ENCODE results near the gene LRRC34.
A peak's percentile ranks its signal among the peaks of the same experiment; 100 is the strongest.

Gene LRRC34

GRCh38 chr3:169813278-169813677 lies 574 bp upstream of the LRRC34 start:
- DNase-seq, result no peak

GRCh38 chr3:169811631-169812331 lies 923 bp downstream of the LRRC34 start:
- no peak for DNase-seq

- no peak for DNase-seq
Measured at GRCh38 chr3:169809230-169809795, 3.4 kb downstream of the LRRC34 start.

- DNase-seq, result no peak
Measured at GRCh38 chr3:169804681-169805080, 8.0 kb downstream of the LRRC34 start.

- no peak for DNase-seq
Measured at GRCh38 chr3:169792359-169792758, 20.3 kb downstream of the LRRC34 start.

GRCh38 chr3:169790687-169791429 lies 21.8 kb downstream of the LRRC34 start:
- DNase-seq, result no peak

- DNase-seq, result no peak
Measured at GRCh38 chr3:169790219-169790618, 22.5 kb downstream of the LRRC34 start.

GRCh38 chr3:169787791-169788190 lies 24.9 kb downstream of the LRRC34 start:
- DNase-seq, result no peak

- no peak for DNase-seq
Measured at GRCh38 chr3:169787120-169787519, 25.6 kb downstream of the LRRC34 start.

GRCh38 chr3:169781209-169781855 lies 31.4 kb downstream of the LRRC34 start:
- DNase-seq, result no peak

- DNase-seq, result no peak
Measured at GRCh38 chr3:169780742-169781141, 32.0 kb downstream of the LRRC34 start.

GRCh38 chr3:169777822-169778221 lies 34.9 kb downstream of the LRRC34 start:
- DNase-seq, result no peak

GRCh38 chr3:169774186-169774585 lies 38.5 kb downstream of the LRRC34 start:
- no peak for DNase-seq

GRCh38 chr3:169772897-169773816 lies 39.5 kb downstream of the LRRC34 start, which contains the start of gene MYNN:
MYNN (plus strand) TSS chr3:169773396; CDS start chr3:169774296, 900 bp downstream.
- no peak for DNase-seq

GRCh38 chr3:169772305-169772896 lies 40.3 kb downstream of the LRRC34 start:
- no peak for DNase-seq

- DNase-seq, result no peak
Measured at GRCh38 chr3:169771497-169772304, 41.0 kb downstream of the LRRC34 start.

- DNase-seq, result no peak
Measured at GRCh38 chr3:169769287-169770181, 43.2 kb downstream of the LRRC34 start, which contains the start of gene ACTRT3. ACTRT3 (minus strand) TSS chr3:169769561; CDS start chr3:169769520, 41 bp downstream.

- DNase-seq, result peak; percentile 53
Measured at GRCh38 chr3:169764882-169765612, 47.7 kb downstream of the LRRC34 start, which contains the start of gene TERC. TERC (minus strand) TSS chr3:169765060.

GRCh38 chr3:169764312-169764881 lies 48.3 kb downstream of the LRRC34 start:
- no peak for DNase-seq

All from cortex of kidney (tissue), 1 donor.